ENCODE results near the gene OXNAD1. TPM values are rescaled to one million over a fixed set of nuclear protein-coding genes. Genes with fewer than 3 reads are reported as not detected.

The OXNAD1 gene
- total RNA-seq, 4 donors from 2014 or later, result 11.4 to 14.9 (median 13.1) TPM

DNA sequence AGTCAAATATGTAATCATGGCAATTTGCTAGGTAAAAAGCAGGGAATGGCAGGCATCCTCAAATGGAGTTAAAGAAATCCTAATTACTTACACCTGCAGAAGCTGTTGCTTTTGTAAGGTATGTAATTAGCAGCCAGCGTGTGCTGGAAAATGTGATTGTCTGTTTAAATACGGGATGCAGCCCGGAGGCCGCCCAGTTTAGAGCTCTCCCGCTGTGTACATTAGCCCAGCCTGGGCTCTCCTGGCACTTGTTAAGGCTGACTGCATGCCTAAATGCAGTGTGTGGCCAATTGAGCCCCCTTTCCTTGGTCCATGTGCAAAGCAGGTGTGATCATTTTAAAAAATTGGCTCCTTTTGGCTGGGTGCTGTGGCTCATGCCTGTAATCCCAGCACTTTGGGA is 9.3 kb upstream of the OXNAD1 start:
- Histone ChIP-seq H3K36me3 (peaks cover 0 to 33% (median 0%) of the 10 kb centered on the region in 3 donors), H3K4me3 (no peak overlapping the region), H3K4me1 (peaks cover 0 to 7% (median 3%) of the 10 kb centered on the region in 4 donors), H3K27me3 (no peaks in the 10 kb centered on the region), H3K9me3 (no peaks in the 10 kb centered on the region), H3K27ac (no peak overlapping the region)
- TF ChIP-seq POLR2A (IDR thresholded peaks at IDR 0.05), result no peak
- TF ChIP-seq EP300 (IDR thresholded peaks at IDR 0.05), result no peak
- TF ChIP-seq, protein P1, sequence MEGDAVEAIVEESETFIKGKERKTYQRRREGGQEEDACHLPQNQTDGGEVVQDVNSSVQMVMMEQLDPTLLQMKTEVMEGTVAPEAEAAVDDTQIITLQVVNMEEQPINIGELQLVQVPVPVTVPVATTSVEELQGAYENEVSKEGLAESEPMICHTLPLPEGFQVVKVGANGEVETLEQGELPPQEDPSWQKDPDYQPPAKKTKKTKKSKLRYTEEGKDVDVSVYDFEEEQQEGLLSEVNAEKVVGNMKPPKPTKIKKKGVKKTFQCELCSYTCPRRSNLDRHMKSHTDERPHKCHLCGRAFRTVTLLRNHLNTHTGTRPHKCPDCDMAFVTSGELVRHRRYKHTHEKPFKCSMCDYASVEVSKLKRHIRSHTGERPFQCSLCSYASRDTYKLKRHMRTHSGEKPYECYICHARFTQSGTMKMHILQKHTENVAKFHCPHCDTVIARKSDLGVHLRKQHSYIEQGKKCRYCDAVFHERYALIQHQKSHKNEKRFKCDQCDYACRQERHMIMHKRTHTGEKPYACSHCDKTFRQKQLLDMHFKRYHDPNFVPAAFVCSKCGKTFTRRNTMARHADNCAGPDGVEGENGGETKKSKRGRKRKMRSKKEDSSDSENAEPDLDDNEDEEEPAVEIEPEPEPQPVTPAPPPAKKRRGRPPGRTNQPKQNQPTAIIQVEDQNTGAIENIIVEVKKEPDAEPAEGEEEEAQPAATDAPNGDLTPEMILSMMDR (IDR thresholded peaks at IDR 0.05), result no peak
- 58 to 61% methylated on average over 5 of the region's 5 CpGs for WGBS, 2 donors
- no peak for DNase-seq (ENCODE audit: low spot score in 2 of 2)

DNA sequence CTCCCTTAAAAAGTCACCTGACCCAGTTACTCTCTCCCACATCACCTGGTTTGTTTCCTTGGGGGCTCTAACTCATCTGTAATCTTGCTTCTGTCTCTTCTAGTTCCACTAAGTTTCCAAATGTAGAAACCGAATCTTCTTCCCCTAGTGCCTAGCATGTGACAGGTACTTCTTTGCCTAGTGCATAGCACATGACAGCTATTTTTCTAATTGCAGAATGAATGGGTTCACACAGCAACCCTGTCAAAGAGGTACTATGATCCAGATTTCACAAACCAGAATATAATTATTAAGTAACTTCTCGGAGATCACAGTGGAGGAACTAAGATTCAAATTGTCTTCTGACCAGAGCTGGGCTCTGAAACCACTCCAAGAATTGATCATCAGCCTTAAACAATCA is 7.7 kb upstream of the OXNAD1 start:
- WGBS, 2 donors, result 71 to 77% methylated on average over 2 of the region's 2 CpGs
- peaks cover 0 to 43% (median 0%) of the 10 kb centered on the region in 3 donors for H3K36me3 ChIP-seq
- no peak overlapping the region for H3K4me3 ChIP-seq
- TF ChIP-seq POLR2A (IDR thresholded peaks at IDR 0.05), result no peak
- TF ChIP-seq, protein P1 (IDR thresholded peaks at IDR 0.05), result no peak
- TF ChIP-seq EP300 (IDR thresholded peaks at IDR 0.05), result no peak
- H3K9me3 ChIP-seq, result no peaks in the 10 kb centered on the region
- peaks cover 0 to 16% (median 3%) of the 10 kb centered on the region in 4 donors for H3K4me1 ChIP-seq
- H3K27me3 ChIP-seq, result no peaks in the 10 kb centered on the region
- no peak for DNase-seq (ENCODE audit: low spot score in 2 of 2)
- H3K27ac ChIP-seq, result no peak overlapping the region

DNA sequence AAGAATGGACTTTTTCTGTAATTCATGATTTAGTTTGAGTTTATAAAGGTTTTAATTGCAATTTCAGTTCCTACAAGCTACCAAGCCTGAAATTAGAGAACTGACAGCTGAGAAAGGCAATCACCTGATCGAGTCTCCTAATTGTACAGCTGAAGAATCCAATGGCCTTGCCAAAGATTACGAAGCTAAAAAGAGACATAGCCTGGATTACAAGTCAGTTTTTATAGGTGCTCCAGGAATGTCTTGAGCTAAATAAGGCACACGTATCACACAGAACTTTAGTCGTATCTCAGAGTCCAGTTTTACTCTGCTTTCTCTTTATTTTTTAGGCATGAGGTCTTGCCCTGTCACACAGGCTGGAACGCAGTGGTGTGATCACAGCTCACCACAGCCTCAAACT is 6.8 kb upstream of the OXNAD1 start:
- 80 to 84% methylated on average over 5 of the region's 5 CpGs for WGBS, 2 donors
- Histone ChIP-seq H3K9me3 (no peaks in the 10 kb centered on the region), H3K27me3 (no peaks in the 10 kb centered on the region), H3K36me3 (peaks cover 0 to 43% (median 0%) of the 10 kb centered on the region in 3 donors), H3K4me3 (no peak overlapping the region), H3K27ac (no peak overlapping the region), H3K4me1 (peaks cover under 1 to 22% (median 4%) of the 10 kb centered on the region in 4 donors)
- TF ChIP-seq, protein P1 (IDR thresholded peaks at IDR 0.05), result no peak
- TF ChIP-seq EP300 (IDR thresholded peaks at IDR 0.05) (no peak), POLR2A (IDR thresholded peaks at IDR 0.05) (no peak)
- DNase-seq (ENCODE audit: low spot score in 2 of 2), result no peak

DNA sequence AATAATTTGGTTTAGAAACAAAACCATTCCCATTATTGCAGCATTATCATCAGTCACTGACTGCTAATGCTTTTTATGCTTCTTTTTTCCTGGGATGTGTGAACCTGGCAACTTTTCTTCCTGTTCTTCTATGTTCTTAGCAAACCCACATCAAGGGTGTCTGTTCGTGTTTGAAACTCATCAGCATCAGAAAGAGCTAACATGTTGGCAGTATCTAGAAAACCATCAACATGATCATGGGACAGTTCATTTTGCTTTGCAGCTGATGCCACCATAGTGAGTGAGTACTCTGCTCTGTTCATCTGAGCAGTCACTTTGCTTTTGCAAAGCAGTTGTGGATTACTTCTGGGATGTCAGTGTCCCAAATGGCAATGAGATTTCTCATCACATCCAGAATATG is 6.1 kb upstream of the OXNAD1 start:
- 79 to 93% methylated on average over 1 of the region's 1 CpG for WGBS, 2 donors
- TF ChIP-seq EP300 (IDR thresholded peaks at IDR 0.05) (no peak), POLR2A (IDR thresholded peaks at IDR 0.05) (no peak)
- TF ChIP-seq, protein P1 (IDR thresholded peaks at IDR 0.05), result no peak
- Histone ChIP-seq H3K4me1 (peaks cover 6 to 25% (median 9%) of the 10 kb centered on the region in 4 donors), H3K9me3 (no peaks in the 10 kb centered on the region), H3K27ac (no peak overlapping the region), H3K36me3 (peaks cover 0 to 43% (median 0%) of the 10 kb centered on the region in 3 donors), H3K27me3 (no peaks in the 10 kb centered on the region), H3K4me3 (no peak overlapping the region)
- no peak for DNase-seq (ENCODE audit: low spot score in 2 of 2)

DNA sequence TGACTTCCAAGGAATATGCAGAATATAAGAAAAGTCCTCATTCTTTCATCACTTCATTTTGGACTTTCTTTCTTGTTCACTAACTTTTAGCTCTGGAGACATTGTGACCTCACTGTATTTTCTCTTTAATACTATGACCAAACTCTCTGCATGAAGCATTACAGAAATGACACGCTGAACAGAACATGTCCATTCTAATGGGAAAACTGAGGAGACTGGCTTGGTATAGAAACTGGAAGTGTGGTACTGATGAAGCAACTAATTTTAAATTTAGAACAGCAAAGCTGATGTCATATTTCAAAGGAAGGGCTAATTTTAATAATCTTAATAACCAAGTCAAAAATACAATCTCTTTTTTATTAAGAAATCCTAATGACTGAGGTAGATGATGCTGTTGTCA is 5.0 kb upstream of the OXNAD1 start:
- peaks cover 0 to 43% (median 0%) of the 10 kb centered on the region in 3 donors for H3K36me3 ChIP-seq

More for the DNA sequence above, 5.0 kb upstream of the OXNAD1 start:
- Histone ChIP-seq H3K27me3 (no peaks in the 10 kb centered on the region), H3K4me3 (no peak overlapping the region), H3K9me3 (no peaks in the 10 kb centered on the region), H3K4me1 (peaks cover 6 to 28% (median 11%) of the 10 kb centered on the region in 4 donors), H3K27ac (no peak overlapping the region)
- no peak for DNase-seq (ENCODE audit: low spot score in 2 of 2)
- TF ChIP-seq POLR2A (IDR thresholded peaks at IDR 0.05), result no peak
- no peak for TF ChIP-seq EP300 (IDR thresholded peaks at IDR 0.05)
- WGBS, 2 donors, result 82 to 95% methylated on average over 1 of the region's 1 CpG
